HEK293 (cell line): ENCODE data around the gene PYGM.

Experiments used
- CTCF ChIP-seq: fragments of 450-650 bp; formaldehyde crosslinking; IDR thresholded peaks from 2 replicates; pipeline ENCODE4 v1.5.1; 2016; ENCODE audit warnings: missing biosample characterization, missing genetic modification characterization
- PBX3 ChIP-seq: sonication (generic); formaldehyde crosslinking; IDR thresholded peaks from 2 replicates; pipeline ENCODE4 v1.8.1; 2022; ENCODE audit warnings: mild to moderate bottlenecking, moderate library complexity, missing genetic modification reagents
- ZNF274 ChIP-seq, 2 experiments: fragments of 200-500 bp in 1 of 2; fragments of 450-650 bp in 1 of 2; sonication (Bioruptor generic) in 1 of 2; formaldehyde crosslinking in 1 of 2; IDR thresholded peaks; 2 replicates each; pipeline versions ENCODE4 v1.5.1 to v1.6.1; 2014 to 2016; ENCODE audit warnings: borderline replicate concordance in 1 of 2, inconsistent platforms in 1 of 2, low read length in 1 of 2, missing biosample characterization in 1 of 2, missing genetic modification characterization in 1 of 2
- ZNF510 ChIP-seq: fragments of 450-650 bp; formaldehyde crosslinking; IDR thresholded peaks from 2 replicates; pipeline ENCODE4 v1.5.1; 2018; ENCODE audit warnings: mild to moderate bottlenecking, missing genetic modification characterization, missing biosample characterization; ENCODE audit not compliant: insufficient replicate concordance
- ZNF585B ChIP-seq: fragments of 450-650 bp; formaldehyde crosslinking; IDR thresholded peaks from 2 replicates; pipeline ENCODE4 v1.5.1; 2016; ENCODE audit warnings: missing biosample characterization, missing genetic modification characterization

- TF ChIP-seq ZNF510 (tag by site-specific recombination): no peak
- TF ChIP-seq ZNF274 (IDR thresholded peaks at IDR 0.05; ENCODE audit: low read length): no peak
- no peak for TF ChIP-seq ZNF274 (tag by site-specific recombination; IDR thresholded peaks at IDR 0.05; ENCODE audit: borderline replicate concordance)
- TF ChIP-seq CTCF: no peak
- TF ChIP-seq ZNF585B (tag by site-specific recombination): no peak
- TF ChIP-seq PBX3: no peak
Measured at GRCh38 chr11:64734811-64735724, 24.7 kb downstream of the PYGM start.
